ENCODE measurements around the gene MAPKAP1.

The MAPKAP1 gene

GRCh38 chr9:125536167-125536772, 170.7 kb downstream of the MAPKAP1 start:
- no peak for DNase-seq (ENCODE audit: low read depth)

- DNase-seq (ENCODE audit: low read depth) = no peak
These were observed 171.9 kb downstream of the MAPKAP1 start for GRCh38 chr9:125534971-125535701.

- no peak for DNase-seq (ENCODE audit: low read depth)
These were observed 174.0 kb downstream of the MAPKAP1 start for GRCh38 chr9:125532812-125533594.

GRCh38 chr9:125532412-125532811, 174.6 kb downstream of the MAPKAP1 start:
- DNase-seq (ENCODE audit: low read depth) = no peak

- DNase-seq (ENCODE audit: low read depth) = no peak
These were observed 177.2 kb downstream of the MAPKAP1 start for GRCh38 chr9:125529589-125530515.

- DNase-seq (ENCODE audit: low read depth) = no peak
These were observed 177.9 kb downstream of the MAPKAP1 start for GRCh38 chr9:125529107-125529506.

- DNase-seq (ENCODE audit: low read depth) = no peak
These were observed 179.5 kb downstream of the MAPKAP1 start for GRCh38 chr9:125527471-125528002.

- DNase-seq (ENCODE audit: low read depth) = no peak
These were observed 180.9 kb downstream of the MAPKAP1 start for GRCh38 chr9:125525921-125526631.

GRCh38 chr9:125524583-125525355, 182.2 kb downstream of the MAPKAP1 start:
- no peak for DNase-seq (ENCODE audit: low read depth)

GRCh38 chr9:125523681-125524080, 183.3 kb downstream of the MAPKAP1 start:
- no peak for DNase-seq (ENCODE audit: low read depth)

- no peak for DNase-seq (ENCODE audit: low read depth)
These were observed 184.7 kb downstream of the MAPKAP1 start for GRCh38 chr9:125522328-125522725.

GRCh38 chr9:125521462-125522327, 185.3 kb downstream of the MAPKAP1 start:
- peak; percentile 41 for DNase-seq (ENCODE audit: low read depth)

- DNase-seq (ENCODE audit: low read depth) = no peak
These were observed 187.3 kb downstream of the MAPKAP1 start for GRCh38 chr9:125519734-125520133.

GRCh38 chr9:125517577-125517976, 189.4 kb downstream of the MAPKAP1 start:
- DNase-seq (ENCODE audit: low read depth) = no peak

GRCh38 chr9:125515983-125516940, 190.7 kb downstream of the MAPKAP1 start:
- DNase-seq (ENCODE audit: low read depth) = no peak

- DNase-seq (ENCODE audit: low read depth) = no peak
These were observed 191.7 kb downstream of the MAPKAP1 start for GRCh38 chr9:125515281-125515680.

- no peak for DNase-seq (ENCODE audit: low read depth)
These were observed 192.5 kb downstream of the MAPKAP1 start for GRCh38 chr9:125514468-125514867.
